Loucy (cell line): ENCODE data around the gene CDRT4.

Source experiments
- EZH2phosphoT487 ChIP-seq: fragments of 200-600 bp; IDR thresholded peaks from 2 replicates; pipeline ENCODE4 v1.6.1; 2018; ENCODE audit warnings: antibody characterized with exemption, mild to moderate bottlenecking, moderate library complexity, borderline replicate concordance
- TF ChIP-seq, protein P1 (sequence below): fragments of 200-600 bp; sonication (generic); conservative IDR thresholded peaks from 2 replicates; pipeline ENCODE4 v1.5.1; 2014; ENCODE audit warnings: mild to moderate bottlenecking, antibody characterized with exemption, low read length

DNA sequence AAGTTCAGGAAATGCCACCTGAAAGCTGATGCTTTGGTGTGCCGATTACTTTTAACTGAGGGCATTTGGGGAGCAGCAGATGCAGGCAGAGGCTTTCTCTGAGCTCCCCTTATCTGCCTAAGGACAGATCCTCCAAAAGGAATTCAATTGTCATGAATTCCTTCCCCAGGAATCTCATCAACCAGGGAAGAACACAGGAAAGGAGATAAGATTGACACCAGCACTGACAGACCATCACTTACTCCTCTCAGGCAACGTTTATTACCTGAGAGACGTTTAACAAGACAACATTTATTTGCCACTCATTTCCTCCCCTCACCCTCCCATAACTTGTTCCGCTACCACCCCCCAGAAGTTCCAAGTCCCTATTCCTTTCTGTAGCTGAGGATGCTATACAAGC, 17.6 kb upstream of the CDRT4 start:
- TF ChIP-seq, protein P1, sequence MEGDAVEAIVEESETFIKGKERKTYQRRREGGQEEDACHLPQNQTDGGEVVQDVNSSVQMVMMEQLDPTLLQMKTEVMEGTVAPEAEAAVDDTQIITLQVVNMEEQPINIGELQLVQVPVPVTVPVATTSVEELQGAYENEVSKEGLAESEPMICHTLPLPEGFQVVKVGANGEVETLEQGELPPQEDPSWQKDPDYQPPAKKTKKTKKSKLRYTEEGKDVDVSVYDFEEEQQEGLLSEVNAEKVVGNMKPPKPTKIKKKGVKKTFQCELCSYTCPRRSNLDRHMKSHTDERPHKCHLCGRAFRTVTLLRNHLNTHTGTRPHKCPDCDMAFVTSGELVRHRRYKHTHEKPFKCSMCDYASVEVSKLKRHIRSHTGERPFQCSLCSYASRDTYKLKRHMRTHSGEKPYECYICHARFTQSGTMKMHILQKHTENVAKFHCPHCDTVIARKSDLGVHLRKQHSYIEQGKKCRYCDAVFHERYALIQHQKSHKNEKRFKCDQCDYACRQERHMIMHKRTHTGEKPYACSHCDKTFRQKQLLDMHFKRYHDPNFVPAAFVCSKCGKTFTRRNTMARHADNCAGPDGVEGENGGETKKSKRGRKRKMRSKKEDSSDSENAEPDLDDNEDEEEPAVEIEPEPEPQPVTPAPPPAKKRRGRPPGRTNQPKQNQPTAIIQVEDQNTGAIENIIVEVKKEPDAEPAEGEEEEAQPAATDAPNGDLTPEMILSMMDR, result no peak
- TF ChIP-seq EZH2phosphoT487, result no peak
